GM12878 (cell line): ENCODE results near the gene FAM114A1. TPM values are rescaled to one million over a fixed set of nuclear protein-coding genes. Genes with fewer than 3 reads are reported as not detected.

Source experiments
- ATAC-seq: fragments of 200-7000 bp; cut with Tn5 transposase; 3 replicates; pipeline ENCODE4 v1.9.1; 2020; ENCODE audit warnings: mild to moderate bottlenecking, moderate library complexity
- BruUV-seq: library from RNA; stranded (reverse); fragments of 400-500 nt; replicated peaks from 2 replicates; lab custom pipeline; 2021; lab: Mats Ljungman, UMichigan
- CTCF ChIA-PET: fragments of 300-600 bp; sonication (Branson Sonifier 250); formaldehyde crosslinking; extraction: SDS; loops from one replicate; lab custom pipeline; 2021; ENCODE audit warnings: inconsistent platforms; lab: Yijun Ruan, JAX
- POLR2A ChIA-PET: fragments of 350-600 bp; formaldehyde crosslinking; extraction: SDS; loops from one replicate; lab custom pipeline; 2021; ENCODE audit warnings: inconsistent platforms; lab: Charles Lee
- RAD21 ChIA-PET: fragments of 300-600 bp; sonication (Branson Sonifier 250); formaldehyde crosslinking; loops from one replicate; lab custom pipeline; 2023; ENCODE audit warnings: antibody characterized with exemption; ENCODE audit not compliant: unreplicated experiment; lab: Charles Lee
- SMC1A ChIA-PET: fragments of 300-600 bp; sonication (Branson Sonifier 250); formaldehyde crosslinking; loops from one replicate; lab custom pipeline; 2023; ENCODE audit not compliant: unreplicated experiment, uncharacterized antibody; lab: Charles Lee
- DNase-seq: peaks from one replicate; pipeline ENCODE4 v3.0.0-alpha.2; 2011; ENCODE audit warnings: low read depth, low spot score
- FAIRE-seq: peaks from 3 replicates; lab custom pipeline; 2011; peaks lifted over from hg19 to GRCh38; lab: Jason Lieb, UNC
- H2AFZ ChIP-seq: 2 replicates; pipeline ENCODE4 v1.6.0; 2011; ENCODE audit warnings: low read depth, low read length, control low read depth; ENCODE audit not compliant: control insufficient read depth
- H3K27ac ChIP-seq: 2 replicates; pipeline ENCODE4 v1.5.1; 2011; ENCODE audit warnings: control low read depth; ENCODE audit not compliant: control insufficient read depth, insufficient read depth
- H3K27me3 ChIP-seq, 2 experiments: replicated peaks in 1 of 2; 2 replicates each; pipeline versions ENCODE4 v1.6.0 to v1.6.1; 2011; ENCODE audit warnings: low read length in 1 of 2; ENCODE audit not compliant: control insufficient read depth in 2 of 2, insufficient read depth in 2 of 2
- H3K36me3 ChIP-seq, 2 experiments: 2 replicates each; pipeline ENCODE4 v1.5.1; 2011; ENCODE audit warnings: low read length in 1 of 2; ENCODE audit not compliant: control insufficient read depth in 2 of 2, insufficient read depth in 2 of 2
- H3K4me1 ChIP-seq: 2 replicates; pipeline ENCODE4 v1.6.1; 2011; ENCODE audit warnings: mild to moderate bottlenecking, low read length, moderate library complexity, mixed read lengths; ENCODE audit not compliant: control insufficient read depth, insufficient read depth
- H3K4me2 ChIP-seq: 2 replicates; pipeline ENCODE4 v1.6.0; 2011; ENCODE audit warnings: control low read depth; ENCODE audit not compliant: control insufficient read depth, insufficient read depth
- H3K4me3 ChIP-seq: fragments of 200-600 bp; sonication (generic); 2 replicates; pipeline ENCODE4 v1.5.1; 2016
- H3K79me2 ChIP-seq: 2 replicates; pipeline ENCODE4 v1.6.0; 2011; ENCODE audit warnings: low read length; ENCODE audit not compliant: control insufficient read depth, insufficient read depth
- H3K9ac ChIP-seq: 2 replicates; pipeline ENCODE4 v1.8.0; 2011; ENCODE audit warnings: low read length, control low read depth, mixed read lengths; ENCODE audit not compliant: control insufficient read depth, insufficient read depth
- H3K9me3 ChIP-seq: replicated peaks from 3 replicates; pipeline ENCODE4 v1.5.1; 2011; ENCODE audit warnings: mild to moderate bottlenecking, low read length; ENCODE audit not compliant: control insufficient read depth, insufficient read depth
- H4K20me1 ChIP-seq: 2 replicates; pipeline ENCODE4 v1.6.0; 2011; ENCODE audit not compliant: control insufficient read depth, insufficient read depth
- ZBED1 ChIP-seq: IDR thresholded peaks from 2 replicates; pipeline ENCODE4 v1.6.1; 2016; ENCODE audit warnings: borderline replicate concordance
- ZNF622 ChIP-seq: fragments of 450-650 bp; IDR thresholded peaks from 2 replicates; pipeline ENCODE4 v1.6.1; 2017; ENCODE audit warnings: mild to moderate bottlenecking, inconsistent platforms
- in situ Hi-C: fragments of 300-500 bp; cut with MboI; formaldehyde crosslinking; loops from 9 replicates; pipeline ENCODE4 v1.14.3; 2018; ENCODE audit warnings: mixed read lengths
- intact Hi-C: fragments of 100-400 bp; cut with micrococcal nuclease; formaldehyde crosslinking; loops from one replicate; pipeline ENCODE4 v1.14.2; 2022; ENCODE audit not compliant: unreplicated experiment
- polyA plus RNA-seq, 11 experiments: library from polyadenylated mRNA; depleted of rRNA in 4 of 11; unstranded in 6 of 11; stranded (reverse) in 5 of 11; fragments of >200 nt; fragmentation: Nextera tagmentation in 4 of 11; fragmentation: Illumina TruSeq in 1 of 11; extraction: Ambion mirVana in 4 of 11; extraction: Trizol in 1 of 11; gene quantifications; 1 replicate in 1 of 11; 2 replicates in 10 of 11; pipeline versions ENCODE4 v1.2.1 to v1.2.3, GENCODE V29; 2011 to 2016; ENCODE audit warnings: inconsistent platforms in 2 of 11, missing spikeins in 2 of 11, low read depth in 1 of 11
- total RNA-seq, 4 experiments: library from RNA; depleted of rRNA in 3 of 4; stranded (reverse); fragments of >200 nt in 3 of 4; fragmentation: Illumina TruSeq in 1 of 4; extraction: Trizol in 1 of 4; gene quantifications; 2 replicates each; pipeline versions ENCODE4 v1.2.1 to v1.2.3, GENCODE V29; 2013 to 2021
- TF ChIP-seq, protein P1 (sequence below): fragments of 450-650 bp; IDR thresholded peaks from 2 replicates; pipeline ENCODE4 v1.6.1; 2017; ENCODE audit warnings: antibody characterized with exemption, mild to moderate bottlenecking, moderate library complexity

The FAM114A1 gene
- total and polyA plus RNA-seq, 10 of the 15 experiments (the other 5 are each of a cell fraction or from before 2014, with no cell fraction given), result 1.3 to 6.2 (median 3.9) TPM

DNA sequence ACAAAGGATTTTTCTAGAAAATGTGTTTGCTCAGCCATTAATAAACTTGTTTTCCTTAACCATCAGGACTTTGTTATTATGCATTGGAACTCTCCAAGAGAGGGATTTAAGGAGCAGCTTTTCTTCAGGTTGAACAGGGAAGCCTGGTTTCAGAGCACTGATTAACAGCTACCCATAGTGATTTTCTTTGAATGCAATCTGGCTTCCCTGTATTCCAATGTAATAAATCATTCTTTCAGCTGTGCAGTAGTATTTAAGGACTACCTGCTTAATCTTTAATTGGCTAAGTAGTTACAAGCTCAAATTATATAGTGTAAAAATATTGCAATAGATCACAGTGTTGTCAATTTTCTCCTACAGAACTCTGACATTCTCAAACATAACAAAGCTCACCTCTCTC is 87.1 kb downstream of the FAM114A1 start:
- in situ Hi-C loops (no loop called here), intact Hi-C loops (no loop called here)
- CTCF ChIA-PET, result interaction anchor here (1.1 kb wide), 1 partner anchor 444 kb away, joined by 3 read pairs; no protein-coding TSS in a partner anchor

More for the DNA sequence above, 87.1 kb downstream of the FAM114A1 start:
- peaks cover 6% of the 10 kb centered on the region; the same call in 1 of the 2 replicates for H3K4me1 ChIP-seq
- POLR2A ChIA-PET, result no interaction called here
- H3K4me3 ChIP-seq, result no peak overlapping the region
- no peaks in the 10 kb centered on the region; the same call in 1 of the 3 replicates for H3K9me3 ChIP-seq
- no peak overlapping the region for H3K4me2 ChIP-seq
- no peak overlapping the region for H3K27ac ChIP-seq
- no peaks in the 10 kb centered on the region for H3K79me2 ChIP-seq
- BruUV-seq, result no TSS peak
- ATAC-seq, result no peak
- no peak for DNase-seq
- TF ChIP-seq ZBED1 (no peak), ZNF622 (no peak)
- TF ChIP-seq, protein P1, sequence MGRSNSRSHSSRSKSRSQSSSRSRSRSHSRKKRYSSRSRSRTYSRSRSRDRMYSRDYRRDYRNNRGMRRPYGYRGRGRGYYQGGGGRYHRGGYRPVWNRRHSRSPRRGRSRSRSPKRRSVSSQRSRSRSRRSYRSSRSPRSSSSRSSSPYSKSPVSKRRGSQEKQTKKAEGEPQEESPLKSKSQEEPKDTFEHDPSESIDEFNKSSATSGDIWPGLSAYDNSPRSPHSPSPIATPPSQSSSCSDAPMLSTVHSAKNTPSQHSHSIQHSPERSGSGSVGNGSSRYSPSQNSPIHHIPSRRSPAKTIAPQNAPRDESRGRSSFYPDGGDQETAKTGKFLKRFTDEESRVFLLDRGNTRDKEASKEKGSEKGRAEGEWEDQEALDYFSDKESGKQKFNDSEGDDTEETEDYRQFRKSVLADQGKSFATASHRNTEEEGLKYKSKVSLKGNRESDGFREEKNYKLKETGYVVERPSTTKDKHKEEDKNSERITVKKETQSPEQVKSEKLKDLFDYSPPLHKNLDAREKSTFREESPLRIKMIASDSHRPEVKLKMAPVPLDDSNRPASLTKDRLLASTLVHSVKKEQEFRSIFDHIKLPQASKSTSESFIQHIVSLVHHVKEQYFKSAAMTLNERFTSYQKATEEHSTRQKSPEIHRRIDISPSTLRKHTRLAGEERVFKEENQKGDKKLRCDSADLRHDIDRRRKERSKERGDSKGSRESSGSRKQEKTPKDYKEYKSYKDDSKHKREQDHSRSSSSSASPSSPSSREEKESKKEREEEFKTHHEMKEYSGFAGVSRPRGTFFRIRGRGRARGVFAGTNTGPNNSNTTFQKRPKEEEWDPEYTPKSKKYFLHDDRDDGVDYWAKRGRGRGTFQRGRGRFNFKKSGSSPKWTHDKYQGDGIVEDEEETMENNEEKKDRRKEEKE, result no peak
- TF ChIP-seq, all 136 proteins: peak for 0
- no peak for FAIRE-seq
- ChIA-PET SMC1A (interaction anchor here (0.8 to 1.4 kb wide), 3 partner anchors 11 to 32 kb away, joined by 3 to 7 read pairs (median 3); no protein-coding TSS in a partner anchor), RAD21 (interaction anchor here (2.4 kb wide), 1 partner anchor 52 kb away, joined by 6 read pairs; no protein-coding TSS in a partner anchor)
- Histone ChIP-seq H4K20me1 (no peaks in the 10 kb centered on the region), H3K27me3 (no peaks in the 10 kb centered on the region), H3K9ac (no peak overlapping the region), H3K36me3 (no peaks in the 10 kb centered on the region), H2AFZ (no peak overlapping the region)
